GM12878 (cell line): ENCODE measurements around the gene CNR2. TPM values are rescaled to one million over a fixed set of nuclear protein-coding genes. Genes with fewer than 3 reads are reported as not detected.
A peak's percentile ranks its signal among the peaks of the same experiment; 100 is the strongest.
"Not testable (repeated sequence)": the region's sequence is repeated elsewhere in the genome, so short reads cannot be mapped to it uniquely, and the experiment has no call there.

Experiments
- ATAC-seq: fragments of 200-7000 bp; cut with Tn5 transposase; 3 replicates; pipeline ENCODE4 v1.9.1; 2020; ENCODE audit warnings: mild to moderate bottlenecking, moderate library complexity
- BruUV-seq: library from RNA; stranded (reverse); fragments of 400-500 nt; replicated peaks from 2 replicates; lab custom pipeline; 2021; lab: Mats Ljungman, UMichigan
- CTCF ChIA-PET: fragments of 300-600 bp; sonication (Branson Sonifier 250); formaldehyde crosslinking; extraction: SDS; loops from one replicate; lab custom pipeline; 2021; ENCODE audit warnings: inconsistent platforms; lab: Yijun Ruan, JAX
- POLR2A ChIA-PET: fragments of 350-600 bp; formaldehyde crosslinking; extraction: SDS; loops from one replicate; lab custom pipeline; 2021; ENCODE audit warnings: inconsistent platforms; lab: Charles Lee
- RAD21 ChIA-PET: fragments of 300-600 bp; sonication (Branson Sonifier 250); formaldehyde crosslinking; loops from one replicate; lab custom pipeline; 2023; ENCODE audit warnings: antibody characterized with exemption; ENCODE audit not compliant: unreplicated experiment; lab: Charles Lee
- SMC1A ChIA-PET: fragments of 300-600 bp; sonication (Branson Sonifier 250); formaldehyde crosslinking; loops from one replicate; lab custom pipeline; 2023; ENCODE audit not compliant: unreplicated experiment, uncharacterized antibody; lab: Charles Lee
- DNase-seq: peaks from one replicate; pipeline ENCODE4 v3.0.0-alpha.2; 2011; ENCODE audit warnings: low read depth, low spot score
- FAIRE-seq: peaks from 3 replicates; lab custom pipeline; 2011; peaks lifted over from hg19 to GRCh38; lab: Jason Lieb, UNC
- H2AFZ ChIP-seq: 2 replicates; pipeline ENCODE4 v1.6.0; 2011; ENCODE audit warnings: low read depth, low read length, control low read depth; ENCODE audit not compliant: control insufficient read depth
- H3K27ac ChIP-seq: 2 replicates; pipeline ENCODE4 v1.5.1; 2011; ENCODE audit warnings: control low read depth; ENCODE audit not compliant: control insufficient read depth, insufficient read depth
- H3K27me3 ChIP-seq, 2 experiments: replicated peaks in 1 of 2; 2 replicates each; pipeline versions ENCODE4 v1.6.0 to v1.6.1; 2011; ENCODE audit warnings: low read length in 1 of 2; ENCODE audit not compliant: control insufficient read depth in 2 of 2, insufficient read depth in 2 of 2
- H3K36me3 ChIP-seq, 2 experiments: 2 replicates each; pipeline ENCODE4 v1.5.1; 2011; ENCODE audit warnings: low read length in 1 of 2; ENCODE audit not compliant: control insufficient read depth in 2 of 2, insufficient read depth in 2 of 2
- H3K4me1 ChIP-seq: 2 replicates; pipeline ENCODE4 v1.6.1; 2011; ENCODE audit warnings: mild to moderate bottlenecking, low read length, moderate library complexity, mixed read lengths; ENCODE audit not compliant: control insufficient read depth, insufficient read depth
- H3K4me2 ChIP-seq: 2 replicates; pipeline ENCODE4 v1.6.0; 2011; ENCODE audit warnings: control low read depth; ENCODE audit not compliant: control insufficient read depth, insufficient read depth
- H3K4me3 ChIP-seq: fragments of 200-600 bp; sonication (generic); 2 replicates; pipeline ENCODE4 v1.5.1; 2016
- H3K79me2 ChIP-seq: 2 replicates; pipeline ENCODE4 v1.6.0; 2011; ENCODE audit warnings: low read length; ENCODE audit not compliant: control insufficient read depth, insufficient read depth
- H3K9ac ChIP-seq: 2 replicates; pipeline ENCODE4 v1.8.0; 2011; ENCODE audit warnings: low read length, control low read depth, mixed read lengths; ENCODE audit not compliant: control insufficient read depth, insufficient read depth
- H3K9me3 ChIP-seq: replicated peaks from 3 replicates; pipeline ENCODE4 v1.5.1; 2011; ENCODE audit warnings: mild to moderate bottlenecking, low read length; ENCODE audit not compliant: control insufficient read depth, insufficient read depth
- H4K20me1 ChIP-seq: 2 replicates; pipeline ENCODE4 v1.6.0; 2011; ENCODE audit not compliant: control insufficient read depth, insufficient read depth
- GABPA ChIP-seq: IDR thresholded peaks from 2 replicates; pipeline ENCODE4 v1.6.1; 2014; ENCODE audit warnings: antibody characterized with exemption, low read depth, mild to moderate bottlenecking, inconsistent platforms
- NFXL1 ChIP-seq: fragments of 450-650 bp; IDR thresholded peaks from 2 replicates; pipeline ENCODE4 v1.6.1; 2017; ENCODE audit warnings: antibody characterized with exemption, mild to moderate bottlenecking, borderline replicate concordance
- RELA ChIP-seq: fragments of 450-650 bp; IDR thresholded peaks from 2 replicates; pipeline ENCODE4 v1.8.0; 2014; ENCODE audit warnings: borderline replicate concordance; ENCODE audit not compliant: partially characterized antibody
- STAT3 ChIP-seq: IDR thresholded peaks from 2 replicates; pipeline ENCODE4 v1.6.1; 2011; ENCODE audit warnings: low read depth, low read length, improper control_type of control experiment
- WGBS: methylation state at CpG from one replicate; pipeline ENCODE4 v1.1.6; 2016; ENCODE audit warnings: low lambda C conversion rate; ENCODE audit not compliant: insufficient replicate concordance, insufficient coverage; ENCODE audit errors: missing lambda C conversion rate; 5-methylcytosine and 5-hydroxymethylcytosine counted together
- in situ Hi-C: fragments of 300-500 bp; cut with MboI; formaldehyde crosslinking; loops from 9 replicates; pipeline ENCODE4 v1.14.3; 2018; ENCODE audit warnings: mixed read lengths
- intact Hi-C: fragments of 100-400 bp; cut with micrococcal nuclease; formaldehyde crosslinking; loops from one replicate; pipeline ENCODE4 v1.14.2; 2022; ENCODE audit not compliant: unreplicated experiment
- polyA plus RNA-seq, 11 experiments: library from polyadenylated mRNA; depleted of rRNA in 4 of 11; unstranded in 6 of 11; stranded (reverse) in 5 of 11; fragments of >200 nt; fragmentation: Nextera tagmentation in 4 of 11; fragmentation: Illumina TruSeq in 1 of 11; extraction: Ambion mirVana in 4 of 11; extraction: Trizol in 1 of 11; gene quantifications; 1 replicate in 1 of 11; 2 replicates in 10 of 11; pipeline versions ENCODE4 v1.2.1 to v1.2.3, GENCODE V29; 2011 to 2016; ENCODE audit warnings: inconsistent platforms in 2 of 11, missing spikeins in 2 of 11, low read depth in 1 of 11
- total RNA-seq, 4 experiments: library from RNA; depleted of rRNA in 3 of 4; stranded (reverse); fragments of >200 nt in 3 of 4; fragmentation: Illumina TruSeq in 1 of 4; extraction: Trizol in 1 of 4; gene quantifications; 2 replicates each; pipeline versions ENCODE4 v1.2.1 to v1.2.3, GENCODE V29; 2013 to 2021
- TF ChIP-seq, protein P1 (sequence below): IDR thresholded peaks from 2 replicates; pipeline ENCODE4 v1.6.1; 2011; ENCODE audit warnings: low read depth, low read length, improper control_type of control experiment, borderline replicate concordance

The CNR2 gene
- total and polyA plus RNA-seq, 10 of the 15 experiments (the other 5 are each of a cell fraction or from before 2014, with no cell fraction given): 0.46 to 19.8 (median 12.2) TPM

- ChIA-PET CTCF (interaction anchor here (0.7 to 1.1 kb wide), 2 partner anchors 17 to 81 kb away, joined by 3 to 6 read pairs; no protein-coding TSS in a partner anchor), RAD21 (interaction anchor here (1.6 kb wide), 1 partner anchor 11 kb away, joined by 5 read pairs; no protein-coding TSS in a partner anchor), POLR2A (interaction anchor here (1.5 kb wide), 1 partner anchor 82 kb away, joined by 3 read pairs; no protein-coding TSS in a partner anchor)
- Histone ChIP-seq H3K4me1 (no peaks in the 10 kb centered on the region), H3K36me3 (no peaks in the 10 kb centered on the region), H3K9me3 (no peaks in the 10 kb centered on the region), H3K4me2 (no peak overlapping the region)
- in situ Hi-C loops: no loop called here
- intact Hi-C loops: no loop called here
- 93% methylated on average over 1 of the region's 1 CpG for WGBS
- DNase-seq: no peak
- no TSS peak for BruUV-seq
- no peak for ATAC-seq
- TF ChIP-seq GABPA (no peak), NFXL1 (no peak), STAT3 (no peak), RELA (no peak)
- TF ChIP-seq, protein P1, sequence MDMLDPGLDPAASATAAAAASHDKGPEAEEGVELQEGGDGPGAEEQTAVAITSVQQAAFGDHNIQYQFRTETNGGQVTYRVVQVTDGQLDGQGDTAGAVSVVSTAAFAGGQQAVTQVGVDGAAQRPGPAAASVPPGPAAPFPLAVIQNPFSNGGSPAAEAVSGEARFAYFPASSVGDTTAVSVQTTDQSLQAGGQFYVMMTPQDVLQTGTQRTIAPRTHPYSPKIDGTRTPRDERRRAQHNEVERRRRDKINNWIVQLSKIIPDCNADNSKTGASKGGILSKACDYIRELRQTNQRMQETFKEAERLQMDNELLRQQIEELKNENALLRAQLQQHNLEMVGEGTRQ: no peak
- TF ChIP-seq, all 136 proteins: peak for 0
- Histone ChIP-seq H4K20me1 (no peaks in the 10 kb centered on the region), H3K79me2 (peaks cover 10% of the 10 kb centered on the region), H3K27ac (no peak overlapping the region), H3K9ac (no peak overlapping the region), H2AFZ (no peak overlapping the region), H3K27me3 (no peaks in the 10 kb centered on the region), H3K4me3 (no peak overlapping the region)
- peak; percentile 13 for FAIRE-seq
- SMC1A ChIA-PET: interaction anchor here (1.0 to 1.4 kb wide), 3 partner anchors 11 to 21 kb away, joined by 3 read pairs; no protein-coding TSS in a partner anchor
These were observed 85.4 kb downstream of the CNR2 start for GRCh38 chr1:23827717-23828116.

- H3K79me2 ChIP-seq: peaks cover 10% of the 10 kb centered on the region
- BruUV-seq, H3K4me1 ChIP-seq, H3K27ac ChIP-seq, H3K27me3 ChIP-seq, H3K4me3 ChIP-seq, FAIRE-seq, DNase-seq, in situ Hi-C loops, H3K9ac ChIP-seq, H2AFZ ChIP-seq, H4K20me1 ChIP-seq, ATAC-seq, H3K36me3 ChIP-seq, H3K9me3 ChIP-seq: not testable (repeated sequence)
- ChIA-PET SMC1A (interaction anchor here (0.7 to 1.5 kb wide), 4 partner anchors 8 to 83 kb away, joined by 3 to 5 read pairs (median 4); no protein-coding TSS in a partner anchor), RAD21 (interaction anchor here (1.2 to 2.4 kb wide), 3 partner anchors 63 to 90 kb away, joined by 3 to 9 read pairs (median 6); no protein-coding TSS in a partner anchor), POLR2A (interaction anchor here (0.9 to 3.5 kb wide), 3 partner anchors 16 to 84 kb away, joined by 3 to 22 read pairs (median 19); partner anchors contain the start of gene GALE), CTCF (interaction anchor here (0.6 to 2.7 kb wide), 3 partner anchors 8 to 90 kb away, joined by 3 to 19 read pairs (median 3); no protein-coding TSS in a partner anchor)
- intact Hi-C loops: loop anchor here (1.0 kb wide), 1 partner anchor 39 kb away; no protein-coding TSS in a partner anchor
- over 99% methylated on average over 13 of the region's 13 CpGs for WGBS
- peak overlapping the region; percentile 84; the same call in 1 of the 2 replicates for H3K4me2 ChIP-seq
These were observed 86.6 kb downstream of the CNR2 start for GRCh38 chr1:23826590-23826989.
